Ectodermal cell (in vitro differentiated cells): Measurements from ENCODE around the gene MRPL55.

ENCODE experiments used
- H3K27ac ChIP-seq: 2 replicates; pipeline ENCODE4 v1.7.0; 2013; ENCODE audit warnings: mild to moderate bottlenecking, low read depth, low read length; ENCODE audit not compliant: insufficient read depth, poor library complexity, severe bottlenecking
- H3K27me3 ChIP-seq: 2 replicates; pipeline ENCODE4 v1.7.0; 2013; ENCODE audit warnings: mild to moderate bottlenecking, low read length; ENCODE audit not compliant: insufficient read depth, control insufficient read depth, poor library complexity, severe bottlenecking
- H3K36me3 ChIP-seq: one replicate; pipeline ENCODE4 v1.7.0; 2013; ENCODE audit warnings: low read length; ENCODE audit not compliant: control insufficient read depth, insufficient read depth
- H3K4me1 ChIP-seq: one replicate; pipeline ENCODE4 v1.7.0; 2013; ENCODE audit warnings: low read length; ENCODE audit not compliant: control insufficient read depth, insufficient read depth
- H3K4me3 ChIP-seq: 2 replicates; pipeline ENCODE4 v1.7.0; 2013; ENCODE audit warnings: low read depth, low read length, control low read depth; ENCODE audit not compliant: insufficient read depth
- H3K9me3 ChIP-seq: 2 replicates; pipeline ENCODE4 v1.7.0; 2013; ENCODE audit warnings: mild to moderate bottlenecking, low read length, moderate library complexity; ENCODE audit not compliant: control insufficient read depth
- WGBS, 2 experiments: methylation state at CpG; one replicate each; pipeline ENCODE4 v1.1.7; 2013; ENCODE audit warnings: missing lambda C conversion rate in 2 of 2; 5-methylcytosine and 5-hydroxymethylcytosine counted together

The MRPL55 gene

DNA sequence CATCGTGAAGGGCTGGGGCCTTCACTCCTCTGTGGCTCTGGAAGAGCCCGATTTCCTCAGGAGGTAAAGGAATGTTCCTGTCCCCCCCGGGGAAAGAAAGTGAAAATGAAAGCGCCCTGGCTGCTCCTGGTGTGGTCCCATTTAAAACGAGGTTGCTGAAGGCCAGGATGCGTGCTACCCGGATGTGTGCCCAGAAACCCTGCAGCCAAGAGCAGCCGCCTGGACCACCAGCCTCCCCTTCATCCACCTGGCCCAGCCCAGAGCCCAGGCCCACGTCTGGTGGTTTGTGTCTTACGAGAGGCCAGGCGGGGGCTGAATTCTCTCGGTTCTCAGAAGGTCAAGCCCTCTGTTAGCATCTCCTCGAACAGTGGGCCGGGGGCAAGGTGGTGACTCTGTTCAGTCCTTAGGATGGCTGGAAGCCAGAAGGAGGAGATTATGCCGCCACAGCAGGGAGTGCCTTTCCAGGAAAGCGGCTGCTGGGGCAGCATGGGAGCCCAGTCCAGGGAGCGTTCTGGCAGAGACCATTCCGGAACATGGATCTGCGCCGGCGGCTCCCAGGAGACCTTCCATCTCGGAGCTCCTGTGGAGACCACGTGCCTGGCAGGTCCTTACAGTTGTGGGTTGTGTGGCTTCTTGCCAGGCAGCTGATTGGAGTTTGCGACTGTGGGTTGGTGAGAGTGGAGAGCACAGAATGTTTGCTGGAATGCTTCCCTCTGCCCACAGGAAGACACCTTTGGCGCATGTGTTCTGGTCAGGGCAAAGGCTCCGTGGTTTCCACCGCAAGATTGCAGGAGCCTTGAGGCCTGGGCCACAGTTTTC, 32.3 kb upstream of the MRPL55 start:
- H3K36me3 ChIP-seq, result no peaks in the 10 kb centered on the region
- H3K4me3 ChIP-seq, result peak overlapping the region; percentile 96
- WGBS, 2 experiments, result 86% methylated on average over 27 of the region's 27 CpGs
- peaks cover 24% of the 10 kb centered on the region for H3K27me3 ChIP-seq
- H3K27ac ChIP-seq, result no peak overlapping the region
- peaks cover 7% of the 10 kb centered on the region for H3K4me1 ChIP-seq
- H3K9me3 ChIP-seq, result no peaks in the 10 kb centered on the region

DNA sequence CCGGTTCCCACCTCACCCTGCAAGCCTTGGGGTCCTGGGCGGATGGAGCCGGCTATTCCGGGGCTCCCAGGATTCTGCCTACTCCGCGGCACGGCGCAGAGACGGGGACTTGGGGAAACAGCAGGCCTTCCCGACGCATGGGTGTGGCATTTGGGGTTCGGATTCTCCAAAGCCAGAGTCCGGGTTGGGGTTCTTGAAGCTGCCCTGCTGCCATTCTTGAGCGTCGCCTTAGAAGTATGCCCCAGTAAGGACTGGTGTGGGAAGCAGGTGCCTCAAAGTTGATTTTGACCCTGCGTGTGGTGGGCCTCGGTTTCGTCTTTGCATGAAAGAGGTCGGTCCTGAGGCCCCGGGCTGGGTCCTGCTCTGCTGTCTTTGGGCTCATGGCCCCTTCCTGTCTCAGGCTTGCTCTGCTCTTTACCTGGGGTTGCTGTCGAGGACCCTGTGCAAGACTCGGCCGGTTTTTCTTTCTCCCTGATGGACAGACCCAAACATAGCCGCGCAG, 31.7 kb upstream of the MRPL55 start:
- Histone ChIP-seq H3K36me3 (no peaks in the 10 kb centered on the region), H3K27ac (peak overlapping the region; percentile 95), H3K27me3 (peaks cover 31% of the 10 kb centered on the region), H3K4me3 (peak overlapping the region; percentile 96), H3K9me3 (no peaks in the 10 kb centered on the region), H3K4me1 (peaks cover 7% of the 10 kb centered on the region)
- 21 to 23% methylated on average over 25 of the region's 25 CpGs for WGBS, 2 experiments

DNA sequence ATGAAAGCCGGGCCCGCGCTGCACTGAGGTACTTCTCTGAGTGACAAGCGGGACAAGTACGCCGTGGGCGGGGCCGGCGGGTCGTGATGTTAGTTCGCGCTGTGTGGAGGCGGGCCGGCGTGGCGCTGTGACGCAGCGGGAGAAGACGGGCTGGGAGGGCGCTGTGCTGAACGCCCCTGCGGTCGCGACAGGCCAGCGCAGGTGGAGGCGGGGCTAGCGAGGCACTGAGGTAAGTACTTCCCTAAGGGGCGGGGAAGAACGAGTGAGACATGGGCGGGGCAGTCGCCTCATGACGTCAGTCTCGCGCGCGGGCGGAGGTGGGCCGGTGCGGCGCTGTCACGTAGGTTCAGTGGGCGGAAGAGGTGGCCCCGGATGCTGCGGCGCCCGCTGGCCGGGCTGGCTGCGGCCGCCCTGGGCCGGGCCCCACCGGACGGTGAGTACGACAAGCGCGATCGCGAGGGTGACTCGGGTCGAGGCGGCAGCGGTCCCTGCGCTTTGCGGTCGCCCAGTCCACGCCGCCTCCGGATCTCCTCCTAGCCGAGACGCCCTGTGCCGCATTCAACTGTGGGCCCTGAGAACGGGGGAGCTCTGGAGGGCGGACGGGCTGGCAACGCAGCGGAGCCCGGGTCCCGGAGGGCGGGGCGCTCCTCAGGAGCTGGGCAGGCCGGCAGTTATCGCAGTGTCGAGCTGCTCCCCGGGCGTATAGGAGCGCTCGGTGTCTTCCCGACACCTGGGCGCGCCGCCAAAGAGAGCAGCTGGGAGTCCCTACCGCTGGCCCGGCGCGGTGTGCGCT, 31.0 kb upstream of the MRPL55 start, which contains the start of gene GUK1:
Gene GUK1 (plus strand): TSS at position 349 of the 793 bp plus-strand sequence. CDS start 24 bp downstream, at position 373.
- peaks cover 7% of the 10 kb centered on the region for H3K4me1 ChIP-seq
- no peaks in the 10 kb centered on the region for H3K36me3 ChIP-seq
- 0% methylated on average over 95 of the region's 95 CpGs for WGBS, 2 experiments
- H3K9me3 ChIP-seq, result no peaks in the 10 kb centered on the region
- H3K27ac ChIP-seq, result peak within 1 kb of the TSS; percentile 95
- H3K4me3 ChIP-seq, result peak within 1 kb of the TSS; percentile 96
- H3K27me3 ChIP-seq, result peaks cover 37% of the 10 kb centered on the region

DNA sequence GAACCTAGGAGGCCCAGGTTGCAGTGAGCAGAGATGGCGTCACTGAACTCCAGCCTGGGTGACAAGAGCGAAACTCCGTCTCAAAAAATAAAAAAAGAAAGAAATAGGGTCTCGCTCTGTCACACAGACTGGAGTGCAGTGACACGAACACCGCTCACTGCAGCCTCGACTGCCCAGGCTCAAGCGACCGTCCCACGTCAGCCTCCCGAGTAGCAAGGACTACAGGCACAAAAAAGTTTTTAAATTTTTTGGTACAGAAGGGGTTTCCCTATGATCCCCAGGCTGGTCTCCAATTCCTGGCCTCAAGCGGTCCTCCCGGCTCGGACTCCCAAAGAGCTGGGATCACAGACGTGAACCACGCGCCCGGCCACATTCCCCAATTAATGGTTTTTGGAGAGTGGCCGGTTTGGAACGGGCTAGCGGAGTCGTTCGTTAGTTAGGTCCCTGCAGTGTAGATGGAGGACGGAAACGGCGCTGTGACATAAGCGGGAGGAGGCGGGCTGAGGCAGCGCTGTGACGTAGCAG, 30.4 kb upstream of the MRPL55 start:
- H3K27me3 ChIP-seq, result peaks cover 44% of the 10 kb centered on the region
- no peaks in the 10 kb centered on the region for H3K36me3 ChIP-seq
- peak overlapping the region; percentile 96 for H3K4me3 ChIP-seq
- peak overlapping the region; percentile 60 for H3K27ac ChIP-seq
- H3K4me1 ChIP-seq, result peaks cover 7% of the 10 kb centered on the region
- no peaks in the 10 kb centered on the region for H3K9me3 ChIP-seq
- WGBS, 2 experiments, result 26 to 27% methylated on average over 30 of the region's 30 CpGs

DNA sequence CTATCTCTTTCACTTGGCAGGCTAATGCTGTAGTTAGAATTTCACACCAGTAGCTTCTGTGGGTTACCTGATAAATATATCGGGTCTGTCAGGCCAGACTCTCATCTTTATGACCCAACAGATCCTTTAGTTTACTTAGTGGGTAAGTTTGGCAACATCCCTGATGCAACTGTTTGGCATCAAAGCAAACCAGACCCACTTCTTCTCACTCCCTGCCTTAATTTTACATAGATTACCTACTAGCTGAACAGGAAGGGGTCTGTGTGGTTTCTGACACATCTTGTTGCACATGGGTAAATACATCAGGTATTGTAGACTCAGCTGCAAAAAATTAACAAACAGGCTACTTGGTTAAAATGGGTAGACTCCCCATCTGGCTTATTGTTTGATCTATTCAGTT, 27.8 kb upstream of the MRPL55 start:
- H3K27ac ChIP-seq, result no peak overlapping the region
- H3K36me3 ChIP-seq, result no peaks in the 10 kb centered on the region
- 59 to 75% methylated on average over 1 of the region's 1 CpG for WGBS, 2 experiments
- H3K9me3 ChIP-seq, result no peaks in the 10 kb centered on the region
- peaks cover 59% of the 10 kb centered on the region for H3K27me3 ChIP-seq
- no peak overlapping the region for H3K4me3 ChIP-seq
- peaks cover 7% of the 10 kb centered on the region for H3K4me1 ChIP-seq

DNA sequence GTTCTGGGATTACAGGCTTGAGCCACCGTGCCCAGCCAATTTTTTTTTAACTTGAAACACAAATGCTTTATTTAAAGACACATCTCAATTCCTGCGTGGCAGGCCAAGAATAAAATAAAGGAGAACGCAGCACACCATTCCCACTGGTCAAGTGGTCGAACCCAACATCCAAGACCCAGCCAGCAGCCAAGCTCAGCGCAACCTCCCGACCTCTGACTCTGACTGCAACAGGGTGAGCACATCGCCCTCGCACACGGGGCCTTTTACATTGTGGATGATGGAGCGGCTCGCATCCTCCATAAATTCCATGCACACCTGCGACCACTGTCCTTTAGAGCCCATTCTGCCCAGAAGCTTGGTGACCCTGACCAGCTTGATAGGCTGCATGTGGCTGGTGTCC, 25.5 kb upstream of the MRPL55 start:
- WGBS, 2 experiments, result 87% methylated on average over 12 of the region's 12 CpGs

DNA sequence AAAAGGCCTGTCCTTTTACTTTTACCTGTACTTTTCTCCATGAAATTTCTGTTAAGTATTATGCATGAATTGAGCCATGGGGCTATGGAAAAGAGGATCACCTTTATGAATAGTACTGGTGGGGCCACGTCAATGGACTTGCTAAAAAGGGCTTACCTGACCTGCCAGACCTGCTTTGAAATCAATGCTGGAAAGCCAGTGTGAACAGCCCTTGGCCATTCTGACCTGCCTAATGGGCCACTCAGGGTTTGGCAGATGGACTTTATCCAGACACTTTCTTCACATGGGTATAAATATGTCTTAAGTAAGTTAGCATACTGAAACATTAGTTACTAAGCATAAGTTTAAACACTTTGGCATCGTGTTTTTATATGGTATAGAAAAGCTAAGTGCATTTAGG, 22.7 kb upstream of the MRPL55 start:
- Histone ChIP-seq H3K4me3 (no peak overlapping the region), H3K27ac (no peak overlapping the region), H3K4me1 (no peaks in the 10 kb centered on the region), H3K36me3 (no peaks in the 10 kb centered on the region), H3K9me3 (no peaks in the 10 kb centered on the region), H3K27me3 (peaks cover 71% of the 10 kb centered on the region)
- WGBS, 2 experiments, result 78 to 85% methylated on average over 2 of the region's 2 CpGs

More for the DNA sequence above, 25.5 kb upstream of the MRPL55 start:
- Histone ChIP-seq H3K36me3 (no peaks in the 10 kb centered on the region), H3K9me3 (no peaks in the 10 kb centered on the region), H3K27me3 (peaks cover 81% of the 10 kb centered on the region), H3K4me1 (no peaks in the 10 kb centered on the region), H3K4me3 (no peak overlapping the region), H3K27ac (no peak overlapping the region)

DNA sequence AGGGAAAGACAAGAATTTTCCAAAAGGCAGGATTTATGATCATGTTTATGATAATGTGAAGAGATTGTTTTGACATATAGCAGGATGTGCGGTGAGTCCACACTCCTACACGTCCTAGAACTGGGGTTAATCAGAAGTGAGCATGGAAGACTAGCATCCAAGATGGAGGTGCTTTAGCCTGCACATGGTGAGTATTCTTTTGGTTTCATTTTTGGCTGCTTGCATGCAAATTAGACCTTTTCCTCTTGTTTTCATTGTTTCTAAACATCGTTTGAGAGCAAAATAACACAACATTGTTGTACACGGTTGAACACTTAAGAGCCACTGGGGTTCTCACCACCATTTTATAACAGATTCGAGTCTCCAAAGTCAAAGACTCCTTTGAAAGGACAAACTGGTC, 16.1 kb upstream of the MRPL55 start:
- no peaks in the 10 kb centered on the region for H3K36me3 ChIP-seq
- H3K27ac ChIP-seq, result no peak overlapping the region
- H3K9me3 ChIP-seq, result no peaks in the 10 kb centered on the region
- no peaks in the 10 kb centered on the region for H3K4me1 ChIP-seq
- peaks cover 29% of the 10 kb centered on the region for H3K27me3 ChIP-seq
- WGBS, 2 experiments, result 84 to 88% methylated on average over 5 of the region's 5 CpGs
- no peak overlapping the region for H3K4me3 ChIP-seq

DNA sequence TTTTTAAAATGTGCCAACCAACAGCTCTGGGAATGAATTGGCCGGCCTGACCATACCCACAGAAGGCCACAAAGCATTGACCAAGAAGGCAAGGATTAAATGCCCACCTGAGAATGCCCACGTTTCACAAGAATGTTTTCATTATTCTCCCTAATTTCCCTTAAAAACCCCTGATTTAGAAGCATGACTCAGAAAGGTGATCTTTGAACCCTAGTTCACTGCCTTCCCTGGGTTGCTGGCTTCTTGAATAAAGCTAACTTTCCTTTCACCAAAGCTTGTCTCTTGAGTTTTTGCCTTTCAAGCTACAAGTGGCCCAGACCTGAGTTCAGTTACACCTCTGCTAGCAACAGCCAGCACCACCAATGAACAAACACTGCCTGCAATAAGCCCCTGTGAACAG, 14.4 kb upstream of the MRPL55 start:
- no peak overlapping the region for H3K27ac ChIP-seq
- no peak overlapping the region for H3K4me3 ChIP-seq
- no peaks in the 10 kb centered on the region for H3K9me3 ChIP-seq
- peaks cover 18% of the 10 kb centered on the region for H3K27me3 ChIP-seq
- no peaks in the 10 kb centered on the region for H3K36me3 ChIP-seq
- no peaks in the 10 kb centered on the region for H3K4me1 ChIP-seq
- WGBS, 2 experiments, result 62 to 68% methylated on average over 2 of the region's 2 CpGs

DNA sequence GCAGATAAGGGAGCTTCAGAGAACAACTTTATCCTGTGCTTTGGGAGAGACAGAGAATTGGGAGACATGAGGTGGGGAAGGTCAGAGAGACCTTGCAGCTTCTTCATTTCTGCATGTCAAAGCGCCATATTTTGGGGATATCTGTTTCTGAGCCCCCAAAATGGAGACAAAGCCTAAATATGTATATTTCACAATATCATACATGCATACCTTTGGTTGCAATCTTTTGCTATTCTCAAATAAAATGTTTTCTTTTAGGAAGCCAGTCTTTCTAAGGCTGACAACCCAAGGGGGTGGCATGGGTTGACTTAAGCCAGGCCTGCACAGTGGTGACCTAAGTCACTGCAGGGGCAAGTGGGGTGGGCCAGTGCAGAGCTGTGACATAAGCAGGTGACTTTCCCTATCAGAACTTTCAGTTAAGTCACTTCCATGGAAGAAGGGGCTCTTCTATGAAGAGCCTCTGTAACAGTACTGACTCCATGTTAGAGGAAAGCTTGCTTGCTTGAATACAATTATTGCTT, 13.9 kb upstream of the MRPL55 start:
- Histone ChIP-seq H3K4me3 (no peak overlapping the region), H3K27me3 (peaks cover 13% of the 10 kb centered on the region), H3K9me3 (no peaks in the 10 kb centered on the region), H3K27ac (no peak overlapping the region), H3K36me3 (no peaks in the 10 kb centered on the region), H3K4me1 (no peaks in the 10 kb centered on the region)
- 55 to 63% methylated on average over 1 of the region's 1 CpG for WGBS, 2 experiments
